Esophagus (tissue), 2 donors: ENCODE data around the gene NAA60. TPM values are rescaled to one million over a fixed set of nuclear protein-coding genes. Genes with fewer than 3 reads are reported as not detected.

Experiments
- H3K27ac ChIP-seq, 2 donors: one replicate each; pipeline ENCODE4 v1.5.1; 2013; ENCODE audit warnings: low read depth in 2 of 2, mild to moderate bottlenecking in 2 of 2, inconsistent platforms in 1 of 2, low read length in 1 of 2, moderate library complexity in 1 of 2
- H3K27me3 ChIP-seq, 2 donors: one replicate each; pipeline ENCODE4 v1.6.1; 2013; ENCODE audit warnings: low read length in 2 of 2, control low read depth in 1 of 2, mild to moderate bottlenecking in 1 of 2; ENCODE audit not compliant: insufficient read depth in 2 of 2, control insufficient read depth in 1 of 2
- H3K36me3 ChIP-seq, 2 donors: one replicate each; pipeline ENCODE4 v1.6.1; 2013; ENCODE audit warnings: low read length in 1 of 2; ENCODE audit not compliant: control insufficient read depth in 2 of 2, insufficient read depth in 2 of 2
- H3K4me1 ChIP-seq, 2 donors: one replicate each; pipeline ENCODE4 v1.6.1; 2013; ENCODE audit warnings: low read length in 1 of 2; ENCODE audit not compliant: control insufficient read depth in 2 of 2, insufficient read depth in 2 of 2
- H3K4me3 ChIP-seq, 2 donors: one replicate each; pipeline ENCODE4 v1.5.1; 2013; ENCODE audit warnings: low read length in 2 of 2, mild to moderate bottlenecking in 2 of 2, low read depth in 1 of 2, moderate library complexity in 1 of 2
- H3K9me3 ChIP-seq, 2 donors: one replicate each; pipeline ENCODE4 v1.6.1; 2013; ENCODE audit warnings: mild to moderate bottlenecking in 2 of 2, low read depth in 1 of 2, low read length in 1 of 2, moderate library complexity in 1 of 2; ENCODE audit not compliant: control insufficient read depth in 2 of 2, insufficient read depth in 1 of 2
- WGBS, 2 donors: extraction: QIAGEN DNeasy Blood & Tissue Kit; methylation state at CpG; one replicate each; pipeline ENCODE4 v1.1.7; 2013; 5-methylcytosine and 5-hydroxymethylcytosine counted together
- polyA plus RNA-seq, 2 donors: library from polyadenylated mRNA; stranded (reverse); fragments of 200-250 nt; gene quantifications; one replicate each; pipeline ENCODE4 v1.2.3, GENCODE V29; 2013
- donor health status: healthy with polysubstance abuse.
- donor health status: Bipolar disorder and iron deficiency.

NAA60 gene
- polyA plus RNA-seq, 2 donors = 23.3 to 28.7 TPM

DNA sequence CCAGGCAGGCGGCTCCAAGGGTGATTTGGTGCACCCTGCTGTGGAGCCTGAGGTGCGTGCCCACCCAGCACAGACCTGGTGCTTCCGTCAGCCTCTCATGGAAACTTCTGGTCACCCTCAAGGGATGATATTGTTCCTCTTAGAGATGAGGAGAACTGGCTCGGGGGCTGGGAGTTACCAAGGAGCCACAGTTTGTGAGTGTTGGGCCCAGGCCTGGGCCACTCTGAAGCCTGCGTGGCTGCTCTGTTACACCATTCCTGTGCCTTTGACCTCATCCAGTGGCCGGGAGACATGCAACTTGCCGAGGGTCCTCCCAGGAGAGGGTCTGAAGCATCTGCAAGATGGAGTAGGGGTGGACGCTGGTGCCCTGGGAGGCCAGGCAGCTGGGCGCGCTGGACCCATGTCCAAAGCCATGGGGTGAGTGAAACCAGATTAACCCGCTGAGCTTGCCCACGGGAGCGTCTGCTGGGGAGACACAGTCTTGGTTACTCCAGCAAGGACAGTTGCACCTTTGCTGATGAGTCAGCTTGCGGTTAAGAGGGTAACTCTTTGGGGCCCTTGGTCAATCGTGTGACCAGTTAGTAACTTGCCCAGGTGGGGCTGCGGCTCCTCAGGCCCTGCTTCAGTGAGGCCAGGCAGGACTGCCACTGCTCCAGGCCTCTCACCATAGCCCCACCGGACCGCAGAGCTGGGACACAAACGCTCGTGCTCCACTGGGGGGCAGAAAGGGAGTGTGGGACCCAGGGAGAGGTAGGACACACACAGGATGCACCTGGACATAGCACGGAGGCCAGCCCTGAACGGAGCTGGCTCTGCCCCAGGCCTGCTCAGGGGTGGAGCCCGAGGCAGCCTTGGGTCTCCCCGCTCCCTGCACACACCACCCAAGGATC lies 44.3 kb downstream of the NAA60 start:
- peaks cover 0 to 4% of the 10 kb centered on the region in 2 donors for H3K4me1 ChIP-seq
- 87 to 88% methylated on average over 24 of the region's 24 CpGs for WGBS, 2 donors
- no peaks in the 10 kb centered on the region for H3K9me3 ChIP-seq
- H3K4me3 ChIP-seq = no peak overlapping the region
- H3K27me3 ChIP-seq = no peaks in the 10 kb centered on the region
- H3K27ac ChIP-seq = no peak overlapping the region
- peaks cover 32 to 35% of the 10 kb centered on the region in 2 donors for H3K36me3 ChIP-seq

GRCh38 chr16:3488801-3489200 lies 45.3 kb downstream of the NAA60 start:
- no peaks in the 10 kb centered on the region for H3K27me3 ChIP-seq
- WGBS, 2 donors = 71 to 76% methylated on average over 9 of the region's 13 CpGs
- peaks cover 28 to 29% of the 10 kb centered on the region in 2 donors for H3K36me3 ChIP-seq
- no peak overlapping the region for H3K27ac ChIP-seq
- peaks cover 0 to 8% of the 10 kb centered on the region in 2 donors for H3K4me1 ChIP-seq
- H3K9me3 ChIP-seq = no peaks in the 10 kb centered on the region
- H3K4me3 ChIP-seq = no peak overlapping the region

- WGBS, 2 donors = 54% methylated on average over 17 of the region's 17 CpGs
- peaks cover 0 to 8% of the 10 kb centered on the region in 2 donors for H3K4me1 ChIP-seq
Observed at GRCh38 chr16:3490911-3491629, 47.6 kb downstream of the NAA60 start.

GRCh38 chr16:3492356-3492755 lies 48.9 kb downstream of the NAA60 start:
- WGBS, 2 donors = 82 to 88% methylated on average over 10 of the region's 10 CpGs

More at GRCh38 chr16:3490911-3491629, 47.6 kb downstream of the NAA60 start:
- no peak overlapping the region for H3K4me3 ChIP-seq
- H3K9me3 ChIP-seq = no peaks in the 10 kb centered on the region
- peaks cover 7 to 9% of the 10 kb centered on the region in 2 donors for H3K36me3 ChIP-seq
- no peaks in the 10 kb centered on the region for H3K27me3 ChIP-seq
- no peak overlapping the region for H3K27ac ChIP-seq

GRCh38 chr16:3494386-3494973 lies 51.0 kb downstream of the NAA60 start:
- Histone ChIP-seq H3K36me3 (no peaks in the 10 kb centered on the region), H3K27ac (no peak overlapping the region), H3K9me3 (no peaks in the 10 kb centered on the region), H3K4me3 (no peak overlapping the region), H3K4me1 (peaks cover 0 to 8% of the 10 kb centered on the region in 2 donors), H3K27me3 (no peaks in the 10 kb centered on the region)
- WGBS, 2 donors = 94% methylated on average over 15 to 16 of the region's 16 CpGs

More at GRCh38 chr16:3492356-3492755, 48.9 kb downstream of the NAA60 start:
- H3K9me3 ChIP-seq = no peaks in the 10 kb centered on the region
- no peak overlapping the region for H3K4me3 ChIP-seq
- no peak overlapping the region for H3K27ac ChIP-seq
- H3K36me3 ChIP-seq = peaks cover 0 to 7% of the 10 kb centered on the region in 2 donors
- no peaks in the 10 kb centered on the region for H3K27me3 ChIP-seq
- peaks cover 0 to 8% of the 10 kb centered on the region in 2 donors for H3K4me1 ChIP-seq

DNA sequence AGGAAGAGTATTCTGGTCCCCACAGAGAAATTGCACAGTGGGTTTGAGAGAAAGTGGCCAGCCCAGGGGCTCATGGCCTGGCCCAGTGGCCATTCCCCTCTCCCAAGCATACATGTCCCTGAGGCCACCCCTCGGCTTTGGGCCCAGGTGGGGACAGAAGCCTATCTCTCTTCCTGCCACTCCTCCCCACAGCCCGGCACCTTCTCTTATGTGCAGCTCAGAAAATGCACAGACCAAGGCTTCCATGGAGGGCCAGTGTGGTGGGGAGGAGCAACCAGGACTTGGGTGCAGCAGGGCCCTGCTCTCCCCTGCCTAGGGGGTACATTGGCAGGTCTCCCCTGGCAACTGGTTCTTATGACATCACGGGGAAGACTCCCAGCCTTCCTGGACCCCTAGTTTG lies 51.7 kb downstream of the NAA60 start, which contains the start of gene C16orf90:
Gene C16orf90, minus strand, starts transcription at position 314 of the 400 bp plus-strand sequence. Its CDS starts 68 bp downstream, at position 246.
- H3K27me3 ChIP-seq = no peaks in the 10 kb centered on the region
- H3K36me3 ChIP-seq = no peaks in the 10 kb centered on the region
- H3K27ac ChIP-seq = no peak within 1 kb of the TSS
- peaks cover 0 to 8% of the 10 kb centered on the region in 2 donors for H3K4me1 ChIP-seq
- WGBS, 2 donors = 88 to 91% methylated on average over 3 of the region's 3 CpGs
- no peak within 1 kb of the TSS for H3K4me3 ChIP-seq
- no peaks in the 10 kb centered on the region for H3K9me3 ChIP-seq

- Histone ChIP-seq H3K27ac (no peak overlapping the region), H3K9me3 (no peaks in the 10 kb centered on the region), H3K4me3 (no peak overlapping the region), H3K4me1 (peaks cover 0 to 8% of the 10 kb centered on the region in 2 donors), H3K36me3 (no peaks in the 10 kb centered on the region), H3K27me3 (no peaks in the 10 kb centered on the region)
- 95 to 96% methylated on average over 30 of the region's 30 CpGs for WGBS, 2 donors
Observed at GRCh38 chr16:3496386-3496785, 52.9 kb downstream of the NAA60 start.

GRCh38 chr16:3497771-3498170 lies 54.3 kb downstream of the NAA60 start:
- Histone ChIP-seq H3K9me3 (no peaks in the 10 kb centered on the region), H3K4me1 (peaks cover 0 to 11% of the 10 kb centered on the region in 2 donors), H3K36me3 (no peaks in the 10 kb centered on the region), H3K27ac (no peak overlapping the region), H3K4me3 (no peak overlapping the region), H3K27me3 (no peaks in the 10 kb centered on the region)
- WGBS, 2 donors = 91 to 92% methylated on average over 4 of the region's 4 CpGs

GRCh38 chr16:3498988-3499387 lies 55.5 kb downstream of the NAA60 start:
- WGBS, 2 donors = 97% methylated on average over 16 of the region's 16 CpGs
- peaks cover 0 to 7% of the 10 kb centered on the region in 2 donors for H3K4me1 ChIP-seq

More at GRCh38 chr16:3498988-3499387, 55.5 kb downstream of the NAA60 start:
- Histone ChIP-seq H3K27ac (no peak overlapping the region), H3K4me3 (no peak overlapping the region), H3K36me3 (no peaks in the 10 kb centered on the region), H3K27me3 (no peaks in the 10 kb centered on the region), H3K9me3 (no peaks in the 10 kb centered on the region)
